Activated T-helper 2 cell treated with anti-CD3 and anti-CD28 coated beads, Interferon-gamma antibody, Interleukin-2, Interleukin-4, amounts not matched to agents 10 μg/mL and 5 μg/mL and 100 μg/mL, durations not matched to agents 14 hours and 24 hours and 36 hours (primary cell): Measurements from ENCODE around the gene TMEM204. TPM values are rescaled to one million over a fixed set of nuclear protein-coding genes. Genes with fewer than 3 reads are reported as not detected.

Experiments
- DNase-seq: peaks from one replicate; pipeline ENCODE4 v3.0.0; 2021; ENCODE audit warnings: low spot score
- H3K27ac Mint-ChIP-seq: one replicate; pipeline ENCODE4 v1.8.0; 2021; ENCODE audit warnings: mixed read lengths
- H3K27me3 Mint-ChIP-seq: one replicate; pipeline ENCODE4 v1.8.0; 2021; ENCODE audit warnings: low read depth, mixed read lengths
- H3K36me3 Mint-ChIP-seq: one replicate; pipeline ENCODE4 v1.8.0; 2021; ENCODE audit warnings: low read depth, mixed read lengths
- H3K4me1 Mint-ChIP-seq: one replicate; pipeline ENCODE4 v1.8.0; 2021; ENCODE audit warnings: low read depth, mixed read lengths
- H3K4me3 Mint-ChIP-seq: one replicate; pipeline ENCODE4 v1.8.0; 2021; ENCODE audit warnings: low read depth, mild to moderate bottlenecking, moderate library complexity, mixed read lengths
- H3K9me3 Mint-ChIP-seq: one replicate; pipeline ENCODE4 v1.8.0; 2021; ENCODE audit warnings: mixed read lengths
- intact Hi-C: fragments of 100-400 bp; cut with micrococcal nuclease; formaldehyde crosslinking; loops from one replicate; pipeline ENCODE4 v1.15.1; 2023
- total RNA-seq: library from RNA; stranded (reverse); gene quantifications from 2 replicates; pipeline ENCODE4 v1.2.3, GENCODE V29; 2022

Gene TMEM204
- total RNA-seq, 1 donor from 2014 or later = 17.2 TPM

DNA sequence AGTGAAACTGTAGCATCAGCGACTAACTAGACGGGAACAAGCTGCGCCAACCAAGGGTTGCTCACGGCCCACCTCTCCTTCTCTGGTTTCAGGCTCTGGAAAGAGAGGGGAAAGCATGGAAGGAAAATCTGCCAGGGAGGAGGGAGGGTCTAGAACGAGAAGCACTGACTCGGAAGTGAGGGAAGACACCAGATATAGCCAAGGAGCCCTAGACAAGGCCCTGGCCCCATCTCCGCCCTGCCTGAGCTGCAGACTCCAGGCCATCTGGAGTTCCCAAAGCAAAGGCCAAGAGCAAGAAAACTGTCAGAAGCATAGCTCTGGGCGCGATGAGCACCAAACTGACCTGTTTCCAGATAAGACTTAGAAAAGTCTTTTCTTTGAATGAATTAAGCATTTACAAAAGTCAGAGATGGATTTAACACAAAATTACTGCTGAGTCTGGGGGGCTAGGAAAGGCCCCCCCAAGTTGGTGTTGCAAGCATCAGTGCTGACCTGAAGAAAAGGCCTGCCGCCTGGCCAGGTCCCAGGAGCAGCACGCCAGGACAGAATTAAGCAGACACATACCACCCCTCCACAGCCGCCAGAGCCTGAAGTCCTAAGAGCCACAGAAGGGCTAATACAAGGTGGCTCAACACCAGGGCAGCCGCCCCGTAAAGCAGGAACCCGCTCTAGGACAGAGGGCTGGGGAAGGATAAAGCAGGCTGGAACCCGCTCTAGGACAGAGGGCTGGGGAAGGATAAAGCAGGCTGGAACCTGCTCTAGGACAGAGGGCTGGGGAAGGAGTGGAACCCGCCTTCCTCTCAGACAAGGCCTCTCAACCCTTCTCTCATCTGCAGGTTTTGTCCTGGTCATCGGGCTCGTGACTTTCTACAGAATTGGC is 20.7 kb downstream of the TMEM204 start:
- peaks cover 34% of the 10 kb centered on the region for H3K36me3 Mint-ChIP-seq
- no peaks in the 10 kb centered on the region for H3K9me3 Mint-ChIP-seq
- H3K27ac Mint-ChIP-seq = no peak overlapping the region
- H3K4me3 Mint-ChIP-seq = no peak overlapping the region
- intact Hi-C loops = no loop called here
- H3K27me3 Mint-ChIP-seq = no peaks in the 10 kb centered on the region
- H3K4me1 Mint-ChIP-seq = no peaks in the 10 kb centered on the region
- DNase-seq = no peak

DNA sequence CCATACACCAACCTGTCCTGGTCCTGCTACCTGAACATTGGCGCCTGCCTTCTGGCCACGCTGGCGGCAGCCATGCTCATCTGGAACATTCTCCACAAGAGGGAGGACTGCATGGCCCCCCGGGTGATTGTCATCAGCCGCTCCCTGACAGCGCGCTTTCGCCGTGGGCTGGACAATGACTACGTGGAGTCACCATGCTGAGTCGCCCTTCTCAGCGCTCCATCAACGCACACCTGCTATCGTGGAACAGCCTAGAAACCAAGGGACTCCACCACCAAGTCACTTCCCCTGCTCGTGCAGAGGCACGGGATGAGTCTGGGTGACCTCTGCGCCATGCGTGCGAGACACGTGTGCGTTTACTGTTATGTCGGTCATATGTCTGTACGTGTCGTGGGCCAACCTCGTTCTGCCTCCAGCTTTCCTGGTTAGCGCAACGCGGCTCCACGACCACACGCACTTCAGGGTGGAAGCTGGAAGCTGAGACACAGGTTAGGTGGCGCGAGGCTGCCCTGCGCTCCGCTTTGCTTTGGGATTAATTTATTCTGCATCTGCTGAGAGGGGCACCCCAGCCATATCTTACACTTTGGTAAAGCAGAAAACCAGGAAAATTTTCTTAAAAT is 21.5 kb downstream of the TMEM204 start:
- Mint-ChIP-seq H3K36me3 (peaks cover 26% of the 10 kb centered on the region), H3K27me3 (no peaks in the 10 kb centered on the region), H3K27ac (no peak overlapping the region), H3K4me3 (no peak overlapping the region), H3K4me1 (peaks cover 6% of the 10 kb centered on the region), H3K9me3 (no peaks in the 10 kb centered on the region)
- no peak for DNase-seq
- intact Hi-C loops = no loop called here

DNA sequence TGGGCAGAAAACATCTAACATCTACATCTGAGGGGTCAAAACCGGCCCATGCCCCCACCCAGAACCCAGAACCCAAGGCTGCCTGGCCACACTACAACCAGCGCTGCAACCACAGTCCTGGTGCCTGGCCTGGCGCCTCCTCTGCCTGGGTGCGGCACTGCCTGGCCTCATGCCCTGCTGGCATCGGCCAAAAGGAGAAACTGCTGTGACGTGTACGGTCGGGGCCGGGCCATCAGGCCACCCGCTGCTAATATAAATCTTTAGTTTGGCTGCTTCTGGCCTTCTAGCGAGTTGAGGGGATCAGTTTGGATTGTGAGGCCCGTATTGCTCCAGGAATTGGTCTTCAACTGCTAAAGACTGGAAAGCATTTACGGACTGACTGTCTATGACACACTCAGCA is 22.8 kb downstream of the TMEM204 start:
- H3K4me3 Mint-ChIP-seq = no peak overlapping the region
- H3K27ac Mint-ChIP-seq = no peak overlapping the region
- H3K4me1 Mint-ChIP-seq = peaks cover 8% of the 10 kb centered on the region
- no peaks in the 10 kb centered on the region for H3K27me3 Mint-ChIP-seq
- no peaks in the 10 kb centered on the region for H3K9me3 Mint-ChIP-seq
- DNase-seq = no peak
- peaks cover 23% of the 10 kb centered on the region for H3K36me3 Mint-ChIP-seq
- intact Hi-C loops = no loop called here

DNA sequence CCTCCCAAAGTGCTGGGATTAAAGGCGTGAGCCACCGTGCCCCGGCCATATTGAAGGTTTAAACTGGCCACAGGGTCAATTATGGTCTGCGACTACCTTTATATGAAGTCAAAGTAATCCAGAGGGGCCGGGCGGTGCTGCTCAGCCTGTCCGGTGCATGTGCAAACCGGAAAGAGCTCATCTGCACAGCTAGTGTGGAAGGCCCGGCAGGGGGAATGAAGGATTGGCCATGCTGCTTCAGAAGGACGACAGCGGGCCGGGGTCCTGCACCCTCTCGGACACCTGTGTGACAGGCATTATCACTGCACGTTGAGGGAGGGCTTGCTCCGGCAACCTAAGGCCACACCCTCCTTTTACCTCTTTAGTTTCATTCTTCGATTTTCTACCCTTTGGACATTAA is 23.6 kb downstream of the TMEM204 start:
- no peak overlapping the region for H3K4me3 Mint-ChIP-seq
- no peaks in the 10 kb centered on the region for H3K9me3 Mint-ChIP-seq
- peaks cover 23% of the 10 kb centered on the region for H3K36me3 Mint-ChIP-seq
- H3K27ac Mint-ChIP-seq = no peak overlapping the region
- intact Hi-C loops = no loop called here
- no peaks in the 10 kb centered on the region for H3K27me3 Mint-ChIP-seq
- DNase-seq = no peak
- H3K4me1 Mint-ChIP-seq = peaks cover 8% of the 10 kb centered on the region

DNA sequence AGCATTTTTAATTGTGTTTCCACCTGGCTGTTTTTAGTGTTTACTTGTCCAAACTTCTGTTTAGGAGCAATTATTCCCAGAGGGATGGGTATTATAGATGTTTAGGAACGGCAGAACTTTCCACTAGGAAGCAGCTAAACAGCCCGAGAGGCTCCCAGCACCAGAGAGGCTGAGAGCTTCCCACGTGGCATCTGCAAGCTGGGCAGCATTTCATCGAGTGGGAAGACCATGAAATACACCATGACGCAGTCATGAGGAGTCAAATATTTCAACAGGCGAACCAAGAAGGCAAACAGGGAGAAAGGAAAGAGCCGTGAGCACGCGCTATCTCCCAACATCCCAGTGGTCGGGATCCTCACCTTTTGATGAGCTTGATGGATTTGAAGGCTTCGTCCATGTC is 24.1 kb downstream of the TMEM204 start:
- peaks cover 8% of the 10 kb centered on the region for H3K4me1 Mint-ChIP-seq
- no peak overlapping the region for H3K4me3 Mint-ChIP-seq
- H3K36me3 Mint-ChIP-seq = peaks cover 19% of the 10 kb centered on the region
- intact Hi-C loops = no loop called here
- no peaks in the 10 kb centered on the region for H3K27me3 Mint-ChIP-seq
- no peak for DNase-seq
- H3K27ac Mint-ChIP-seq = no peak overlapping the region
- no peaks in the 10 kb centered on the region for H3K9me3 Mint-ChIP-seq

DNA sequence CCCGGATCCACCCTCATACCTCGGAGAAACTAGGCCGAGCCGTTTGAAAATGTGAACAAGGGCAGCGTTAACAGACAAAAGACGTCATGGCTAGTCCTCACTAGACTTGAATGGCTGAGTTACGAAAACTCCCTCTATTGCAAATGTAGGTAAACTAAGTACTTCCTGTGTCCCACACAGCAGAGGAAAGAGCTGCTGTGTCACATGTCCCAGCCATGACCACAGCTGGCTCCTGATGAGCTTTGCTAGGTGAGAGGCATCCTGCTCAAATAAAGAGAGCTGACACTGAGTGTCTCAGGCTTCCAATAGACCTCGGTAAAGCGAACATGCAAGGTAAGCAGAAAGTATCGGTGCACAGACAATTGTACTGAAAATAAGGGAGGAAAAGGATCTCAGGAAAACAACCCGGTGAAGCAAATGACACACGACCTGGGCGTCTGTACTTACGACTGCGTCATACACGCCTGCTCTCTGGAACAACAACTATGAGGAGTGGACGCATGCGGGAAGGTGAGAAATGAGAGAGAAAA is 26.0 kb downstream of the TMEM204 start:
- Mint-ChIP-seq H3K9me3 (no peaks in the 10 kb centered on the region), H3K27me3 (no peaks in the 10 kb centered on the region), H3K27ac (no peak overlapping the region), H3K4me1 (peaks cover 8% of the 10 kb centered on the region), H3K4me3 (no peak overlapping the region), H3K36me3 (peaks cover 16% of the 10 kb centered on the region)
- no peak for DNase-seq
- intact Hi-C loops = no loop called here

DNA sequence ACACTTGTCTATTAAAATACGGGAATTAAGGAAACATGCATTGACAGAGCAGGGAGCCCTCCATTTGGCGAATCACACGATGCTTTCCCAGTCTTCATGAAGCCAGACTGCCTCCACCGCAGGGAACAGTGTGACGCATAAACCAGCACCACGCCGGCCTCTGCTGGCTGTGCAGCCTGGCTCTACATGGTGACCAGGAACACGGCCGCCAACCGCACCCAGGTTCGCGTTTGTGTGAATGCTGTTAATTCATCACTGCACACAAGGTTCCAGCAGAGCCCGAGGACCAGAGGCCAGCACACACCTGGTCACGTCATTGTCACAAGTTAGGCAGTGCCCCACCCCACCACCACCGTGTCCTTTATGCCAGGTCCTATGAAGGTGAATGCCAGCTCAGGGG is 26.7 kb downstream of the TMEM204 start:
- Mint-ChIP-seq H3K36me3 (peaks cover 11% of the 10 kb centered on the region), H3K27me3 (no peaks in the 10 kb centered on the region), H3K27ac (no peak overlapping the region), H3K4me1 (peaks cover 8% of the 10 kb centered on the region), H3K4me3 (no peak overlapping the region), H3K9me3 (no peaks in the 10 kb centered on the region)
- intact Hi-C loops = no loop called here
- DNase-seq = no peak

DNA sequence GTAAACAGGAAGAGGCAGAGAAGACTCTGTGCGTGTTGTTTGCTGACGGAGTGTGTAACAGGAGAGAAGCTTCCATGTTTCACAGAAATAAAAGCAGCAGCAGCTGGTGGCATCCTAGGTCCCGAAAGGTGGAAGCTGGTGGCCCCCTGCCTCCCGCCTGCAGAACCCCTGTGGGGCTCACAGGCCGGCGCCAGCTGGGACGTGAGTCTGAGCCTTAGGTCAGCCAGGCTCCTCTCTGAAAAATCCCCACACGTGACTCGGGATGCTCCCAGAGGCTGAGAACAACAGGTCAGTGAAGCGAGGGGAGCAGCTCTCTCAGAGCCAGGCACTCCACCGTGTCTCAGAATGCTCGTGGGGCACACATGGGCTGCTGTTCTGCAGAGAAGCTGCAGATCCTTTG is 27.4 kb downstream of the TMEM204 start:
- H3K9me3 Mint-ChIP-seq = no peaks in the 10 kb centered on the region
- H3K4me3 Mint-ChIP-seq = no peak overlapping the region
- H3K27me3 Mint-ChIP-seq = no peaks in the 10 kb centered on the region
- peaks cover 6% of the 10 kb centered on the region for H3K36me3 Mint-ChIP-seq
- intact Hi-C loops = no loop called here
- H3K4me1 Mint-ChIP-seq = peaks cover 8% of the 10 kb centered on the region
- DNase-seq = no peak
- no peak overlapping the region for H3K27ac Mint-ChIP-seq

DNA sequence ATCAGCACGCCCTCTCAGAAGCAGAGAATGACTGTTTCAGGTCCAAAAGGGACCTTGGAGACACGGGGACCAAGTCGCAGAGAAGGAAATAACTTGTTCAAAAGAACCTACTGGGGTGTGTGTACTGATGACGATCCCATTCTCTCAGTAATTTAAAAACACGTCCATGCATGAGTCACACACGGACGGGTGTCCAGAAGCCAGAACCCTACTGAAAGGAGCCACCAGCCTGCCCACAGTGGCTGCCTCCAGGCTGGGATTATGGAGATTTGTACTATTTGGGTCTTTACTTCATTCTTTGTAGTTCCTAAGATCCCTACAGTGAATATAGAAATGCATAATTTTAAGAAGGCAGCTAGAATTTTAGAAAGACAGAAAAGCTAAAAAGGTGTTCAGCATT is 27.8 kb downstream of the TMEM204 start:
- H3K27me3 Mint-ChIP-seq = no peaks in the 10 kb centered on the region
- peaks cover 6% of the 10 kb centered on the region for H3K36me3 Mint-ChIP-seq
- intact Hi-C loops = no loop called here
- H3K4me1 Mint-ChIP-seq = peaks cover 8% of the 10 kb centered on the region
- no peaks in the 10 kb centered on the region for H3K9me3 Mint-ChIP-seq
- no peak overlapping the region for H3K27ac Mint-ChIP-seq
- no peak overlapping the region for H3K4me3 Mint-ChIP-seq
- DNase-seq = no peak

DNA sequence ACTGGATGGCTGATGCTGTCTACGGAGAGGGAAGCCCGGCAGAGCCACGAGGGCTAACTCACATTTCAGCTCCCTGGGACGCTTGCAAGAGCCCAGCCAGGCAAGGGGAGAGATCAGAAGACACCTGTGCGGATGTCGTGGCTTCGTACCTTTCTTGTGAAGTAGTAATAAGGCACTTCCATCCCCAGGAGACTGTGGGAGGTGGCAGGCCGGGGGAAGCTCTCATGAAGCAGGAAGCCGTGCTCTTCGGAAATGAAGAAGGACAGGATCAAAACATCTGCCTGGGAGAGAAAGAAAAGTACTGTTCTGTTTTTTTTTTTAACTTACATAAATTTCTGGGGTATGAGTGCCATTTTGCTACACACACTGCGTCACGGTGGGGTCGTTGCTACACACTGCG is 28.4 kb downstream of the TMEM204 start:
- Mint-ChIP-seq H3K36me3 (peaks cover 4% of the 10 kb centered on the region), H3K4me3 (no peak overlapping the region), H3K27ac (no peak overlapping the region), H3K27me3 (no peaks in the 10 kb centered on the region), H3K9me3 (no peaks in the 10 kb centered on the region), H3K4me1 (peaks cover 8% of the 10 kb centered on the region)
- DNase-seq = no peak
- intact Hi-C loops = no loop called here

DNA sequence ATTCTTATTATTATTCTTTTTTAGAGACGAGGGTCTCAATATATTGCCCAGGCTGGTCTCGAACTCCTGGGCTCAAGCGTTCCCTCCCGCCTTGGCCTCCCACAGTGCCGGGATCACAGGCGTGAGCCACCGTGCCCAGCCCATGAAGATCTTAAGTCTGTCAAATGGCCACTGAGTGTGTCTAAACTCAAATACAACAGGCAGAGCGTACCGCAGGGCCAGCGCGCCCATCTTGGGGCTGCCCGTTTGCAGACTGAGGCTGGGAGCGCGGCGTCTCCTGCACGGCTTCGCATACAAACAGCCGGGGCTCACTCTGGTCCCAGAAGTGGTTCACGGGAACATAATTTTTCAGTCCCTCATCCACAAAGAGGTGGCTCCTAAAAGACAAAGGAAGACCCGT is 30.3 kb downstream of the TMEM204 start:
- DNase-seq = no peak
- H3K27ac Mint-ChIP-seq = no peak overlapping the region

DNA sequence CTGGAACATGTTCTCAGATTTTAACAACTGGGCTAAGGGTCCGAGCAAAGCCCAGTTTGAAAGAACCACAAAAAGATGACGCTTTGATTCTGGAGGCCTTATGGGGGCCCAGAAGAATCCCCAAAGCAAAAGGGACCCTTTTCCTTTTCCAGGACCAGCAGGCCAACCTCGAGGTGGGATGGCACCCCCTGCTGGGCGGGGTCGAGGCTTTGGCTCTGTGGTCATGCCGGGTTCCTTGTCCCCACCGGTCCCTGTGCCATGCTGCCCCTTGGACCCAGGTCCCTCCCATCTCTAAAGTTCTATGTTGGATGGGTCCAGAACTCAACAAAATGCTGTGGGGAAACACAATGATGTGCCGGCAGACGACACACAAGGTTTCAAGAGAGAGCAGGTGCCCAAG is 30.9 kb downstream of the TMEM204 start:
- Mint-ChIP-seq H3K4me3 (no peak overlapping the region), H3K9me3 (no peaks in the 10 kb centered on the region), H3K27ac (no peak overlapping the region), H3K27me3 (no peaks in the 10 kb centered on the region), H3K36me3 (no peaks in the 10 kb centered on the region), H3K4me1 (peaks cover 8% of the 10 kb centered on the region)
- DNase-seq = no peak
- intact Hi-C loops = no loop called here

More for the DNA sequence above, 30.3 kb downstream of the TMEM204 start:
- peaks cover 8% of the 10 kb centered on the region for H3K4me1 Mint-ChIP-seq
- no peaks in the 10 kb centered on the region for H3K27me3 Mint-ChIP-seq
- no peak overlapping the region for H3K4me3 Mint-ChIP-seq
- H3K36me3 Mint-ChIP-seq = peaks cover under 1% of the 10 kb centered on the region
- no peaks in the 10 kb centered on the region for H3K9me3 Mint-ChIP-seq
- intact Hi-C loops = no loop called here

DNA sequence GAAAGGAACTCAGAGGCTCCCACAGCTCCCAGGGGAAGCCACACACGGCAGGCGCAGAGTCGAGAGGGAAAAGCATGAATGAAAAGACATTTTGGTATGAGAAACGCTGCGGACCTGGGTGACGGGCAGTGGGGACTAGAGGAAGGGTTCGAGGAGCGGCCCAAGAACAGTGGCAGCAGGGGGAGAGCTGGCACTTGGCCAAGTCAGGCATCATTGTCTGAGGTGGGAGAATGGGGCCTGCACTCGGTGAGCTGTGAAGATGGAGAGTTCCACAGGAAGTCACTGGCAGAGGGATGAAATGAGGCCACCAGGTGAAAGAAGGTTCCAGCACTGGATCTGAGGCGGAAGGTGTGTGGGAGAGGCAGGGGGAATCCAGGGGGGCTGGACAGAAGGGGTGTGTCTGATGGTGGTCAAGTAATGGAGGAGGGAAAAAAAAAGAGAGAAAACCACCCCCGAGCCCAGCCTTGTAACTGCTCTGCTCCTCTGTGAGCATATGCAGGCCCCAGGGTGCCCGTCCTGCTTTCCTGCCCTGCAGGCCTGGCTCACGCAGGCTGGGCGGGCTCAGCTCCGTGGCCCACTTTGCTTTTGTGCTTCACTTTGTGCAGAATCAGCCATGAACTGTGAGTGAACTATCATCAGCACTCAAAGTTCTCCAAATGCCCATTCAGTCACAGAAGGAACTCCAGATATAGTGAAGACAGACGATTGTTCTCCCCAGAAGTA is 31.8 kb downstream of the TMEM204 start:
- intact Hi-C loops = no loop called here
- H3K36me3 Mint-ChIP-seq = no peaks in the 10 kb centered on the region
- H3K27ac Mint-ChIP-seq = no peak overlapping the region
- no peaks in the 10 kb centered on the region for H3K27me3 Mint-ChIP-seq
- no peak overlapping the region for H3K4me3 Mint-ChIP-seq
- peaks cover 3% of the 10 kb centered on the region for H3K4me1 Mint-ChIP-seq
- no peak for DNase-seq
- H3K9me3 Mint-ChIP-seq = no peaks in the 10 kb centered on the region
